Glomerular endothelial cell (primary cell): ENCODE data around the gene ENTPD7. TPM values are rescaled to one million over a fixed set of nuclear protein-coding genes. Genes with fewer than 3 reads are reported as not detected.
"Not testable (repeated sequence)": the region's sequence is repeated elsewhere in the genome, so short reads cannot be mapped to it uniquely, and the experiment has no call there.

ENCODE experiments used
- DNase-seq: peaks from one replicate; pipeline ENCODE4 v3.0.0-alpha.2; 2011; ENCODE audit warnings: low read depth, low spot score; ENCODE audit errors: extremely low read depth
- total RNA-seq: library from RNA; depleted of rRNA; stranded (reverse); fragments of >200 nt; gene quantifications from 2 replicates; pipeline ENCODE4 v1.2.3, GENCODE V29; 2015

ENTPD7 gene
- total RNA-seq, 1 donor from 2014 or later, result 20.7 TPM

DNA sequence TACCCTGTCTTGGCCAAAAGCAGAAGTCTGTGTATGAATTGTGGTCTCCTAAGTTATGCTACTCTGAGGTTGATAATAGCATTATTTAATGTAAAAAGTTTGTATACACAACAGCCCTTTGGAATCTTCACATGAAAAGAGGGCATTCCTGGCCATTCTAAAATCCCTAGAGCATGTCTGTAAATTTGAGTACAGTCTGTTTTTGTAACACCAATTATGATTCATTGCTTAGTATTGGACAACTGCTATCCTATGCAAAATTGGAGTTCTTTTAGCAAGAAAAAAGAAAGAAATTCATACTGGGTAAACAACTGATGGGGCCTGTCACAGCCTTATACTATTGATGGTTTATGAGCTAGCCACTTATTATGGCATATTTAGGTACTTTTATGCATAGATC lies 82.9 kb downstream of the ENTPD7 start:
- DNase-seq, result no peak

DNA sequence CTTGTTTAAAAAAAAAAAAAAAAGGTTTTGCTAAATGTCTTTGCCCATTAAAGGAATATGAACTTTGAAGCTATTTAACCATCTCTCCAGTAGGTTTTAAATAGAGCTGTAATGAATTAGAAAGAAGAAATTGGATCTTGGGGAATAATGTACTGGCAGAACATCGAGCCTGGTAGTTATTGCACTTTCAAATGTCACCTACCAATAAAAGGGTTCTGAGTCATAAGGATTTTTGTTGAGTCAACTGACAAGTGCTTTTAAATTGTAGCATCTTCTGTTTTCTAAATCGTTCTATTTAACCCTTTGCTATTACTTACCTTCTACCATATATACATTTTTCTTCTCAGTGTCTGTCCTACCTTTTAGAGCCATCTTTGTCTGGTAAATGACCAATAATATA lies 83.4 kb downstream of the ENTPD7 start:
- DNase-seq, result no peak

DNA sequence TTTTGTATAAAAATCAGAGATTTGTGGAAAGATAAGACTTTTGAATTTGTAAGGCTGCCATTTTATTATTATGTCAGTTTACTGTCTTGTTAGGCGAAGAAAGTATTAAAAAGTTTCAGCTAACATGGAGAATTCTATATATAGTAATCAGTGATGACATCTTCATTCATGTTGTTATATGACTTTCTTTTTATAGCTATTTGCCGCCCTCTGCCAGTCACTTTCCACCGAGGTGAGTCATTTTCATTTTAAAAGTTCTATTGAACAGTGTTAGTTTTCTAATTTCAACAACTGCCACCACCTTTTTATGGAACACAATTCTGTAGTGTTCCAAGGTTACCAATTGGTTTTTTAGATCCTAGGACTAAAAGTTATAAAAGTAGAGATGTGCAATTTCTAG lies 84.5 kb downstream of the ENTPD7 start:
- no peak for DNase-seq

DNA sequence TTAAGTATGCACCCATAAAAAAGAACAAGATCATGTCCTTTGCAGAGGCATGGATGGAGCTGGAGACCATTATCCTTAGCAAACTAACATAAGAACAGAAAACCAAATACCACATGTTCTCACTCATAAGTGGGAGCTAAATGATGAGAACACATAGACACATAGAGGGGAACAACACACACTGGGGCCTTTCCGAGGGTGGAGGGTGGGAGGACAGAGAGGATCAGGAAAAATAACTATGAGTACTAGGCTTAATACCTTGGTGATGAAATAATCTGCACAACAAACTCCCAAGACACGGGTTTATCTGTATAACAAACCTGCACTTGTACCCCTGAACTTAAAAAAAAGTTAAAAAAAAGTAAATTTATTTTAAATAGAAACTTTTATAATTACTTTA lies 86.9 kb downstream of the ENTPD7 start:
- DNase-seq, result not testable (repeated sequence)

DNA sequence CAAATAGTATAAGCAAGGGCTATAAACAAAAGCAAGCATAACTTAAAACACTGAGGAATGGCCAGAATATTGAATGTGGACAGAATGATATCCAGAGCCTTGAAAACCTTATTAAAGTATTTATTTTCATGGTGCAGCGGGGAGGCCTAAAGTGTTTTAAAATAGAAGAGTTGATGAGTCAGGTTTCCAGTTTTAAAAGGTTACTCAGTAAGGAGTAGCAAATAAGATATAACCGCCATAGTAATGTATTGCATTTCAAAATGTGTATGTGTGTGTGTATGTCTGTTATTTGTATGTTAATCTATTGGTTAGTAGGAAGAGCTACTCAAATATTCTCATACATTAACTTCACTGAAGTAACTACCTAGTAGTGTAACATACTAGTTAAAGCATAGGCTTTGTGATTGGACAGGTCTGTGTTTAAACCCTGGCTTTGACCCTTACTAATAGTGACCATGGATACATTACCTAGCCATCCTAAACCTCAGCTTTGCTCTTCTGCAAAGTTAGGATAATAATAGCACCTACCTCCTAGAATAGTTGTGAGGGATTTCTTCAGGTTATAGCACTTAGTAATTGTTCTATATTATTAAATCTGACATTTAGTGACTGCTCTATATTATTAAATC lies 89.6 kb downstream of the ENTPD7 start:
- DNase-seq, result no peak

DNA sequence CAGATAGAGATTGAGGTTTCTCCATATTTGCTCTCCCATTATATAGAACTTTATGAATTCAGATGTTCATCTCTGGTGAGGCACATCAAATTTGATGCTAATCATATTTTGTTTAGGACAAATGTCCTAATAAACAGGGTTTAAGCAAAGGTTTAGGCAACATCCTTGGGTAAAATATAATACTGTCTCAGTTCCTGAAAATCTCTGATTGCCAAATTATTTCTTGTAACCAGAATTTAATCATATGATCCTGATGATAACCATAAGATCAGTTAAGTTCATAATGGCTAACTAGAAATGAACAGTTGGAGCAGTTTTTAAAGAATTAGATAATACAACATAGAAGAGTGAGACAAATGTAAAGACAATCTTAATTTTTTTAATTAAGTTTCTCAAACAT lies 91.3 kb downstream of the ENTPD7 start:
- DNase-seq, result no peak

DNA sequence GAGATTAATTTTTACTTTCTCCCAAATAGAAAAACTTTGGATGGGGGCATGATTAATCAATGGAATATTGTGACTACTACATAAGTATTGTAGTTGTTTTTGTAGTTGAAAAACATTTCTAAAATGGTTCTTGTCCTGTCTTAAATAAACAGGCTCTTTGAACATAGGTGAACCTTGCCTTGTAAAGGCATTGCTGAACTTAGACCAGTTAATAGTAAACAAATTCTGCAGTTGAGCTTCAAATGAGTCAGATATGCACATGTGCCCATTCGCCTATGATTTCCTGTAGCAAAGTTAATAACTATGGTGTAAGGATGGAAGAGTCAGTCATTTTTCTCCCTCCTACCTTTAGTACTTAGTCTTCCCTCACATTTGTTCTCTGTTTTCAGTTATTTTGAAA lies 95.4 kb downstream of the ENTPD7 start:
- no peak for DNase-seq

Other genes with a start within 250 kb of the ENTPD7 start
- gene GOT1, start 228.9 kb upstream of the ENTPD7 start, total RNA-seq, result 14.4 and 22.1 TPM in 2 replicates
- gene NKX2-3, start 126.6 kb upstream of the ENTPD7 start, total RNA-seq, result not detected in 2 replicates
- gene SLC25A28, start 39.1 kb upstream of the ENTPD7 start, total RNA-seq, result 14.8 and 16.2 TPM in 2 replicates
- 20.3 and 32.6 TPM in 2 replicates for gene COX15, start 72.6 kb downstream of the ENTPD7 start, total RNA-seq
- 10.2 and 13.1 TPM in 2 replicates for gene CUTC, start 72.7 kb downstream of the ENTPD7 start, total RNA-seq
- gene ABCC2, start 123.1 kb downstream of the ENTPD7 start, total RNA-seq, result 0.10 and 0.70 TPM in 2 replicates